ENCODE results near the gene PLSCR1.
"Not testable (repeated sequence)": the region's sequence is repeated elsewhere in the genome, so short reads cannot be mapped to it uniquely, and the experiment has no call there.

Gene PLSCR1

GRCh38 chr3:146511402-146512134 is 32.8 kb downstream of the PLSCR1 start:
- no peak overlapping the region for H3K27ac Mint-ChIP-seq

GRCh38 chr3:146507331-146508120 is 36.9 kb downstream of the PLSCR1 start:
- Mint-ChIP-seq H3K4me1 (ENCODE audit: low read depth) (peaks cover 5% of the 10 kb centered on the region), H3K27me3 (no peaks in the 10 kb centered on the region), H3K9me3 (ENCODE audit: low read depth) (no peaks in the 10 kb centered on the region), H3K27ac (no peak overlapping the region), H3K4me3 (no peak overlapping the region), H3K36me3 (peaks cover 16% of the 10 kb centered on the region)

More at GRCh38 chr3:146511402-146512134, 32.8 kb downstream of the PLSCR1 start:
- Mint-ChIP-seq H3K9me3 (ENCODE audit: low read depth) (no peaks in the 10 kb centered on the region), H3K4me3 (no peak overlapping the region), H3K36me3 (peaks cover 24% of the 10 kb centered on the region), H3K4me1 (ENCODE audit: low read depth) (peaks cover 23% of the 10 kb centered on the region), H3K27me3 (no peaks in the 10 kb centered on the region)

GRCh38 chr3:146505516-146505915 is 38.9 kb downstream of the PLSCR1 start:
- no peaks in the 10 kb centered on the region for H3K9me3 Mint-ChIP-seq (ENCODE audit: low read depth)
- no peaks in the 10 kb centered on the region for H3K27me3 Mint-ChIP-seq
- no peaks in the 10 kb centered on the region for H3K4me1 Mint-ChIP-seq (ENCODE audit: low read depth)
- H3K4me3 Mint-ChIP-seq: no peak overlapping the region
- H3K36me3 Mint-ChIP-seq: peaks cover 5% of the 10 kb centered on the region
- H3K27ac Mint-ChIP-seq: no peak overlapping the region

- no peaks in the 10 kb centered on the region for H3K9me3 Mint-ChIP-seq (ENCODE audit: low read depth)
- no peaks in the 10 kb centered on the region for H3K4me1 Mint-ChIP-seq (ENCODE audit: low read depth)
- H3K36me3 Mint-ChIP-seq: peaks cover 2% of the 10 kb centered on the region
- H3K4me3 Mint-ChIP-seq: no peak overlapping the region
- no peak overlapping the region for H3K27ac Mint-ChIP-seq
- no peaks in the 10 kb centered on the region for H3K27me3 Mint-ChIP-seq
Observed at GRCh38 chr3:146504498-146505197, 39.8 kb downstream of the PLSCR1 start.

- peaks cover 2% of the 10 kb centered on the region for H3K36me3 Mint-ChIP-seq
- H3K9me3 Mint-ChIP-seq (ENCODE audit: low read depth): no peaks in the 10 kb centered on the region
- no peak overlapping the region for H3K4me3 Mint-ChIP-seq
- no peak overlapping the region for H3K27ac Mint-ChIP-seq
- peaks cover 2% of the 10 kb centered on the region for H3K4me1 Mint-ChIP-seq (ENCODE audit: low read depth)
- no peaks in the 10 kb centered on the region for H3K27me3 Mint-ChIP-seq
Observed at GRCh38 chr3:146503461-146504202, 40.8 kb downstream of the PLSCR1 start.

GRCh38 chr3:146502887-146503460 is 41.4 kb downstream of the PLSCR1 start:
- Mint-ChIP-seq H3K4me3 (no peak overlapping the region), H3K4me1 (ENCODE audit: low read depth) (peaks cover 9% of the 10 kb centered on the region), H3K9me3 (ENCODE audit: low read depth) (no peaks in the 10 kb centered on the region), H3K27ac (no peak overlapping the region), H3K36me3 (no peaks in the 10 kb centered on the region), H3K27me3 (no peaks in the 10 kb centered on the region)

GRCh38 chr3:146501752-146502151 is 42.7 kb downstream of the PLSCR1 start:
- H3K27ac Mint-ChIP-seq: no peak overlapping the region
- H3K4me3 Mint-ChIP-seq: no peak overlapping the region
- no peaks in the 10 kb centered on the region for H3K27me3 Mint-ChIP-seq
- H3K4me1 Mint-ChIP-seq (ENCODE audit: low read depth): peaks cover 12% of the 10 kb centered on the region
- H3K9me3 Mint-ChIP-seq (ENCODE audit: low read depth): no peaks in the 10 kb centered on the region
- no peaks in the 10 kb centered on the region for H3K36me3 Mint-ChIP-seq

GRCh38 chr3:146499701-146500100 is 44.7 kb downstream of the PLSCR1 start:
- no peak overlapping the region for H3K4me3 Mint-ChIP-seq
- no peaks in the 10 kb centered on the region for H3K9me3 Mint-ChIP-seq (ENCODE audit: low read depth)
- no peaks in the 10 kb centered on the region for H3K27me3 Mint-ChIP-seq
- H3K36me3 Mint-ChIP-seq: no peaks in the 10 kb centered on the region
- no peak overlapping the region for H3K27ac Mint-ChIP-seq
- H3K4me1 Mint-ChIP-seq (ENCODE audit: low read depth): peaks cover 12% of the 10 kb centered on the region

- Mint-ChIP-seq H3K27me3 (no peaks in the 10 kb centered on the region), H3K27ac (no peak overlapping the region), H3K36me3 (no peaks in the 10 kb centered on the region), H3K9me3 (ENCODE audit: low read depth) (no peaks in the 10 kb centered on the region), H3K4me1 (ENCODE audit: low read depth) (peaks cover 12% of the 10 kb centered on the region), H3K4me3 (peak overlapping the region; percentile 81)
Observed at GRCh38 chr3:146498002-146498736, 46.2 kb downstream of the PLSCR1 start.

- not testable (repeated sequence) for H3K9me3 Mint-ChIP-seq (ENCODE audit: low read depth); H3K27me3 Mint-ChIP-seq; H3K27ac Mint-ChIP-seq; H3K36me3 Mint-ChIP-seq
- Mint-ChIP-seq H3K4me1 (ENCODE audit: low read depth) (peaks cover 12% of the 10 kb centered on the region), H3K4me3 (peak overlapping the region; percentile 81)
Observed at GRCh38 chr3:146497145-146497843, 47.1 kb downstream of the PLSCR1 start.

- H3K4me3 Mint-ChIP-seq: no peak overlapping the region
- no peak overlapping the region for H3K27ac Mint-ChIP-seq
- H3K9me3 Mint-ChIP-seq (ENCODE audit: low read depth): peaks cover 5% of the 10 kb centered on the region
- H3K4me1 Mint-ChIP-seq (ENCODE audit: low read depth): peaks cover 12% of the 10 kb centered on the region
- no peaks in the 10 kb centered on the region for H3K27me3 Mint-ChIP-seq
- peaks cover 6% of the 10 kb centered on the region for H3K36me3 Mint-ChIP-seq
Observed at GRCh38 chr3:146496726-146497125, 47.7 kb downstream of the PLSCR1 start.

GRCh38 chr3:146496251-146496650 is 48.2 kb downstream of the PLSCR1 start:
- Mint-ChIP-seq H3K36me3 (peaks cover 6% of the 10 kb centered on the region), H3K4me1 (ENCODE audit: low read depth) (peaks cover 12% of the 10 kb centered on the region), H3K4me3 (no peak overlapping the region), H3K27me3 (no peaks in the 10 kb centered on the region), H3K9me3 (ENCODE audit: low read depth) (peaks cover 6% of the 10 kb centered on the region), H3K27ac (no peak overlapping the region)

GRCh38 chr3:146493761-146494160 is 50.6 kb downstream of the PLSCR1 start:
- no peak overlapping the region for H3K27ac Mint-ChIP-seq
- no peaks in the 10 kb centered on the region for H3K27me3 Mint-ChIP-seq
- peaks cover 15% of the 10 kb centered on the region for H3K9me3 Mint-ChIP-seq (ENCODE audit: low read depth)
- no peak overlapping the region for H3K4me3 Mint-ChIP-seq
- peaks cover 11% of the 10 kb centered on the region for H3K4me1 Mint-ChIP-seq (ENCODE audit: low read depth)
- H3K36me3 Mint-ChIP-seq: peaks cover 6% of the 10 kb centered on the region
